OCI-LY3 (cell line): ENCODE measurements around the gene AKAP6.

Experiments
- H2AFZ ChIP-seq: fragments of 200-600, 300-600 bp; shearing (Covaris generic); 2 replicates; pipeline ENCODE4 v1.6.0; 2014; ENCODE audit warnings: antibody characterized with exemption, low read depth, low read length
- H3K27ac ChIP-seq: fragments of 200-600, 300-600 bp; sonication (generic); 2 replicates; pipeline ENCODE4 v1.5.1; 2014; ENCODE audit warnings: mild to moderate bottlenecking, low read length, moderate library complexity, mixed read lengths
- H3K27me3 ChIP-seq: fragments of 200-600, 300-600 bp; sonication (generic); 2 replicates; pipeline ENCODE4 v1.6.1; 2014; ENCODE audit warnings: low read depth, low read length, mixed read lengths
- H3K36me3 ChIP-seq: fragments of 200-600, 300-600 bp; sonication (generic); replicated peaks from 2 replicates; pipeline ENCODE3; 2014; ENCODE audit warnings: low read depth, low read length, mixed read lengths
- H3K4me1 ChIP-seq: fragments of 300-600, 200-600 bp; sonication (generic); 2 replicates; pipeline ENCODE4 v1.6.1; 2014; ENCODE audit warnings: low read length, mixed read lengths
- H3K4me2 ChIP-seq: fragments of 200-600, 300-600 bp; sonication (generic); 2 replicates; pipeline ENCODE4 v1.6.1; 2014; ENCODE audit warnings: low read length, mixed read lengths
- H3K4me3 ChIP-seq: fragments of 300-600, 200-600 bp; sonication (generic); 2 replicates; pipeline ENCODE4 v1.5.1; 2014; ENCODE audit warnings: antibody characterized with exemption, mild to moderate bottlenecking, low read length, moderate library complexity
- H3K79me2 ChIP-seq: fragments of 300-600, 200-600 bp; shearing (Covaris generic); 2 replicates; pipeline ENCODE4 v1.6.1; 2014; ENCODE audit warnings: mild to moderate bottlenecking, low read length, mixed read lengths
- H3K9ac ChIP-seq: fragments of 300-600, 200-600 bp; shearing (Covaris generic); 2 replicates; pipeline ENCODE4 v1.6.0; 2014; ENCODE audit warnings: mild to moderate bottlenecking, low read length, moderate library complexity
- H3K9me3 ChIP-seq: fragments of 200-600, 300-600 bp; shearing (Covaris generic); 2 replicates; pipeline ENCODE4 v1.6.1; 2014; ENCODE audit warnings: low read length, mixed read lengths; ENCODE audit not compliant: insufficient read depth
- H4K20me1 ChIP-seq: fragments of 200-600, 300-600 bp; sonication (generic); 2 replicates; pipeline ENCODE4 v1.6.1; 2016; ENCODE audit warnings: low read length, mixed read lengths; ENCODE audit not compliant: insufficient read depth
- CTCF ChIP-seq: fragments of 200-600, 300-600 bp; sonication (generic); IDR thresholded peaks from 2 replicates; pipeline ENCODE4 v1.5.1; 2014; ENCODE audit warnings: antibody characterized with exemption, low read length, low read depth
- EZH2phosphoT487 ChIP-seq: fragments of 200-600 bp; shearing (Covaris generic); IDR thresholded peaks from 2 replicates; pipeline ENCODE4 v1.6.1; 2018; ENCODE audit warnings: antibody characterized with exemption, mixed run types, low read depth

The AKAP6 gene

GRCh38 chr14:32733015-32733414 is 403.9 kb downstream of the AKAP6 start:
- no peak for TF ChIP-seq CTCF
- TF ChIP-seq EZH2phosphoT487: no peak
- Histone ChIP-seq H3K9me3 (no peaks in the 10 kb centered on the region), H3K4me1 (no peaks in the 10 kb centered on the region)

GRCh38 chr14:32734261-32734660 is 405.2 kb downstream of the AKAP6 start:
- TF ChIP-seq EZH2phosphoT487 (no peak), CTCF (no peak)
- no peak overlapping the region for H3K4me2 ChIP-seq
- no peaks in the 10 kb centered on the region for H3K4me1 ChIP-seq
- no peaks in the 10 kb centered on the region for H3K9me3 ChIP-seq
- no peak overlapping the region for H3K27ac ChIP-seq
- H3K79me2 ChIP-seq: no peaks in the 10 kb centered on the region
- H3K27me3 ChIP-seq: no peaks in the 10 kb centered on the region
- no peak overlapping the region for H3K4me3 ChIP-seq
- H3K9ac ChIP-seq: no peak overlapping the region
- H4K20me1 ChIP-seq: no peaks in the 10 kb centered on the region
- no peak overlapping the region for H2AFZ ChIP-seq
- H3K36me3 ChIP-seq: no peaks in the 10 kb centered on the region

More at GRCh38 chr14:32733015-32733414, 403.9 kb downstream of the AKAP6 start:
- no peak overlapping the region for H3K9ac ChIP-seq
- no peaks in the 10 kb centered on the region for H4K20me1 ChIP-seq
- no peak overlapping the region for H2AFZ ChIP-seq
- H3K4me3 ChIP-seq: no peak overlapping the region
- H3K79me2 ChIP-seq: no peaks in the 10 kb centered on the region
- no peak overlapping the region for H3K4me2 ChIP-seq
- no peaks in the 10 kb centered on the region for H3K36me3 ChIP-seq
- H3K27ac ChIP-seq: no peak overlapping the region
- no peaks in the 10 kb centered on the region for H3K27me3 ChIP-seq

GRCh38 chr14:32737621-32738020 is 408.5 kb downstream of the AKAP6 start:
- Histone ChIP-seq H3K4me2 (no peak overlapping the region), H3K27me3 (no peaks in the 10 kb centered on the region), H3K79me2 (no peaks in the 10 kb centered on the region), H3K4me1 (no peaks in the 10 kb centered on the region), H3K9ac (no peak overlapping the region), H2AFZ (no peak overlapping the region), H3K36me3 (no peaks in the 10 kb centered on the region), H3K9me3 (no peaks in the 10 kb centered on the region), H4K20me1 (no peaks in the 10 kb centered on the region), H3K27ac (no peak overlapping the region), H3K4me3 (no peak overlapping the region)
- TF ChIP-seq EZH2phosphoT487 (no peak), CTCF (no peak)

- Histone ChIP-seq H3K27ac (no peak overlapping the region), H2AFZ (no peak overlapping the region), H3K9ac (no peak overlapping the region), H3K79me2 (no peaks in the 10 kb centered on the region), H3K4me2 (no peak overlapping the region), H3K9me3 (no peaks in the 10 kb centered on the region), H3K4me3 (no peak overlapping the region), H3K36me3 (no peaks in the 10 kb centered on the region), H3K27me3 (no peaks in the 10 kb centered on the region), H4K20me1 (no peaks in the 10 kb centered on the region), H3K4me1 (no peaks in the 10 kb centered on the region)
- TF ChIP-seq EZH2phosphoT487 (no peak), CTCF (no peak)
These were observed 409.2 kb downstream of the AKAP6 start for GRCh38 chr14:32738206-32738871.
